ENCODE results near the gene PRICKLE4.

PRICKLE4 gene

DNA sequence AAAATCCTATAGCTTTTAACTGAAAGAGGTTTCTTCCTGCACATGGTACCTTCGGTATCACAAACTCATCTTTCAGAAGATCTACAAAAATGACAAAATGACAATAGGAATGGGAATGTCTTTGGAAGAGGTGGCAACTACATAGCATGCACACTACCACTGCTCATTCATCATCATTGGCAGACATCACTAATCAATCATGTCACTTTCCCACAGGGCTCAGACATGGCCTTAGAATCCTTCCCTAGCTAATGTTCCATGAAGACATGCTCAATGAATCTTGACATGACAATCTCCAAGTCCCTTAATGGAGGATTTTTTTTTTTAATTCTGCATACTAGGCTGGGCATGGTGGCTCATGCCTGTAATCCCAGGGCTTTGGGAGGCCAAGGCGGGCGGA lies 30.2 kb upstream of the PRICKLE4 start:
- no peak overlapping the region for H3K4me3 ChIP-seq (ENCODE audit: low read depth, low read length)
- TF ChIP-seq, protein P1, sequence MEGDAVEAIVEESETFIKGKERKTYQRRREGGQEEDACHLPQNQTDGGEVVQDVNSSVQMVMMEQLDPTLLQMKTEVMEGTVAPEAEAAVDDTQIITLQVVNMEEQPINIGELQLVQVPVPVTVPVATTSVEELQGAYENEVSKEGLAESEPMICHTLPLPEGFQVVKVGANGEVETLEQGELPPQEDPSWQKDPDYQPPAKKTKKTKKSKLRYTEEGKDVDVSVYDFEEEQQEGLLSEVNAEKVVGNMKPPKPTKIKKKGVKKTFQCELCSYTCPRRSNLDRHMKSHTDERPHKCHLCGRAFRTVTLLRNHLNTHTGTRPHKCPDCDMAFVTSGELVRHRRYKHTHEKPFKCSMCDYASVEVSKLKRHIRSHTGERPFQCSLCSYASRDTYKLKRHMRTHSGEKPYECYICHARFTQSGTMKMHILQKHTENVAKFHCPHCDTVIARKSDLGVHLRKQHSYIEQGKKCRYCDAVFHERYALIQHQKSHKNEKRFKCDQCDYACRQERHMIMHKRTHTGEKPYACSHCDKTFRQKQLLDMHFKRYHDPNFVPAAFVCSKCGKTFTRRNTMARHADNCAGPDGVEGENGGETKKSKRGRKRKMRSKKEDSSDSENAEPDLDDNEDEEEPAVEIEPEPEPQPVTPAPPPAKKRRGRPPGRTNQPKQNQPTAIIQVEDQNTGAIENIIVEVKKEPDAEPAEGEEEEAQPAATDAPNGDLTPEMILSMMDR (IDR thresholded peaks at IDR 0.05; ENCODE audit: low read depth, low read length), result no peak
- TF ChIP-seq MYC (IDR thresholded peaks at IDR 0.05; ENCODE audit: low read depth, low read length) (no peak), POLR2A (IDR thresholded peaks at IDR 0.05; ENCODE audit: extremely low read depth, insufficient read length) (no peak)
- TF ChIP-seq, protein P2, sequence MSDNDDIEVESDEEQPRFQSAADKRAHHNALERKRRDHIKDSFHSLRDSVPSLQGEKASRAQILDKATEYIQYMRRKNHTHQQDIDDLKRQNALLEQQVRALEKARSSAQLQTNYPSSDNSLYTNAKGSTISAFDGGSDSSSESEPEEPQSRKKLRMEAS (IDR thresholded peaks at IDR 0.05; ENCODE audit: low read depth, low read length), result no peak
- no peak for DNase-seq (ENCODE audit: low read depth)

DNA sequence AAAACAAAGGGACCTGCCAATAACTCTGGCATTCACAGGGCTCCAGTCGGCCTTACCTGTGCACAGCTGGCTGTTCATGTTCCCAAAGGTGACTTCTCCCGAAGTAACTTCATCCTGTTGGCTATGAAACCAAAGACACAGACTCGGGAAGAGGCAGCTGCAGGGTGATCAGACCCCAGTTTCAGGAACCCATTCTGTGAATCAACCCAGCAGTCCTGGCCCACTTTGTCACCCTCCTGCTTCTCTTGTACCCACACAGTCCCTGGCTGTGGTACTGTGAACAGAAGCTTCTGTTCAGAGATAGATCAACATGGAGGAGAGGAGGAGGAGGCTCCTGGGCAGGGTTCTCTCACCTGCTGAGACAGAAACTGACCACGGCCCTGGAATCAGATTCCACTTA lies 24.7 kb upstream of the PRICKLE4 start:
- TF ChIP-seq, protein P1 (IDR thresholded peaks at IDR 0.05; ENCODE audit: low read depth, low read length), result no peak
- TF ChIP-seq MYC (IDR thresholded peaks at IDR 0.05; ENCODE audit: low read depth, low read length) (no peak), POLR2A (IDR thresholded peaks at IDR 0.05; ENCODE audit: extremely low read depth, insufficient read length) (no peak)
- TF ChIP-seq, protein P2 (IDR thresholded peaks at IDR 0.05; ENCODE audit: low read depth, low read length), result no peak
- H3K4me3 ChIP-seq (ENCODE audit: low read depth, low read length), result no peak overlapping the region
- no peak for DNase-seq (ENCODE audit: low read depth)

DNA sequence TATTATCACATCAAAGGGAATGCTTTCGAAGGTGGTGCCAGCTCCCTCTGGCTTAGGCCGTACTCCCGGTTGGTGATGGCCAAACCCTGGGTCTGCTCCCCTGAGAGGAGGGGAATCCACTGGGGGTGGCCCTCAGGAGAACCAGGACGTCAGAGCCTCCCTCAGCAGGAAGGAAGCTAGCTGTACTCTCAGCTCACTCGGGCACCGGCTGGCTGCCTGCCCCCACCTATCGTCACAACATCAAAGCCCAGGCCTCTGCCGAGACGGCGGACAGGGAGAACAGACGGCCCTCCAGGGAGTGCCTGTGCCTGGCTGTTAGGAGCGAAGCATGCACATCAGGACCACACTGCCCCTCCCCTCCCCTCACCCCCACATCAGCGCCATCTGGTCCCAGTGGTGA lies 24.2 kb upstream of the PRICKLE4 start:
- DNase-seq (ENCODE audit: low read depth), result no peak
- TF ChIP-seq, protein P2 (IDR thresholded peaks at IDR 0.05; ENCODE audit: low read depth, low read length), result no peak
- TF ChIP-seq POLR2A (IDR thresholded peaks at IDR 0.05; ENCODE audit: extremely low read depth, insufficient read length) (no peak), MYC (IDR thresholded peaks at IDR 0.05; ENCODE audit: low read depth, low read length) (no peak)
- TF ChIP-seq, protein P1 (IDR thresholded peaks at IDR 0.05; ENCODE audit: low read depth, low read length), result no peak
- no peak overlapping the region for H3K4me3 ChIP-seq (ENCODE audit: low read depth, low read length)

DNA sequence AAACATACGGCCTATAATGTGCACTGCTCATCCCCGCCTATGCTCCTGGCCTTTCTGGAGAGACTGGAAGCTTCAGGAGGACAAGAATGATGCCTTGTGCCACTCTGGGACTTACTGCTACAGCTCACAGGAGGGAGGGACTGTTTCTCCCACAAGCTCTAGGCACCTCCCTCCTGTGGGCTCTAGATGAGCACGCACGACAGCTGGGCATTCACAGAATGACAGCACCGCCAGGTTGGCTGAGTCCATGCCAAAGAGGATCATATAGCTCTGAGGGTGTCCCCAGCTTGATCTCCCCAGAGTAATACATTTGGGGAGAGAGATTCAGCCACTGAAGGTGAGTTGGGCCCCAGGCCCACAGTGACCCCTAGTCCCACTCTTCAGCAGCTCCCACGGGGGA lies 23.3 kb upstream of the PRICKLE4 start:
- no peak for DNase-seq (ENCODE audit: low read depth)
- no peak overlapping the region for H3K4me3 ChIP-seq (ENCODE audit: low read depth, low read length)
- TF ChIP-seq, protein P2 (IDR thresholded peaks at IDR 0.05; ENCODE audit: low read depth, low read length), result no peak

DNA sequence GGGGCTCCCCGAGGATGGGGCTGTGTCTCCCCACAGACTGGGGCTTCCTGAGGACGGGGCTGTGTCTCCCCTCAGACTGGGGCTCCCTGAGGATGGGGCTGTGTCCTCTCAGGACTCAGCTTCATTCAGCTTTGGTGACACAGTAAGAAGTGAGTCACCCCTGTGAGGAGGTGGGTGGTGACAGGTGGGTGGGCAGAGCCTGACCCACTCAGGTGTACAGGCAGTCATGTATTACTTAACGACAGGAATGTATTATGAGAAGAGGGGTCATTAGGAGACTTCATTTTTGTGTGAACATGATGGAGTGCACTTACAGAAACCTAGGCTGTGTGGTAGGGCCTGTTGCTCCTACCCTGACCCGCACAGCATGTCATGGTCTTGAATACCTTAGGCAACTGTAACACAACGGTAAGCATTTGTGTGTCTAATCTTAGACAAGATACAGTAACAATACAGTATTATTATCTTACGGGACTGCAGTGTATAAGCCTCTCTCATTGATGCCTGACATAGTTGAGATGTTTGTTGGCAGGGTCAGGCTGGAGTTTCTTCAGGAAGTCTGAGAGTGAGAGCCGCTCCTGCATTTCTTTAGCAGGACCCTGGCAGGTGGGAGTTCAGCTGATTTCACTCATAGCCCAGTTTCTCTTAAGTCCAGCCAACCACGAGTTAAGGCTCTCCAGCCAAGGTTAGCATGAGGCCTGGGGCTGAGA lies 22.5 kb upstream of the PRICKLE4 start:
- TF ChIP-seq, protein P1 (IDR thresholded peaks at IDR 0.05; ENCODE audit: low read depth, low read length), result no peak
- TF ChIP-seq, protein P2 (IDR thresholded peaks at IDR 0.05; ENCODE audit: low read depth, low read length), result no peak
- TF ChIP-seq MYC (IDR thresholded peaks at IDR 0.05; ENCODE audit: low read depth, low read length) (no peak), POLR2A (IDR thresholded peaks at IDR 0.05; ENCODE audit: extremely low read depth, insufficient read length) (no peak)
- DNase-seq (ENCODE audit: low read depth), result no peak
- H3K4me3 ChIP-seq (ENCODE audit: low read depth, low read length), result no peak overlapping the region

DNA sequence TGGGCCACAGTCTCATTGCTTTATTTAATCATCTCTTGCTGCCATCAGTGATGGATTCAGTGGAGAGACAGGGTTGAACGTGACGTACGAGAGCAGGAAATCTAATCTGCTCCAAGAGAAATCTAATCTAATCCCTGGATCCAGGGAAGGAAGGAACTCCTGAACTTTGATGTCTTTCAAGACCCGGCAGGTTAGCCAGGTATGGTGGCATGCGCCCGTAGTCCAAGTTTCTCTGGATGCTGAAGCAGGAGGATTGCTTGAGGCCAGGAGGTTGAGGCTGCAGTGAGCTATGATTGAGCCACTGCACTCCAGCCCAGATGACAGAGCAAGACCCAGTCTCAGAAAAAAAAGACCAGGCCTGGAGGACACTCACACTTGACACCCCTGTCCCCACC lies 21.9 kb upstream of the PRICKLE4 start:
- TF ChIP-seq, protein P1 (IDR thresholded peaks at IDR 0.05; ENCODE audit: low read depth, low read length), result no peak
- no peak for TF ChIP-seq POLR2A (IDR thresholded peaks at IDR 0.05; ENCODE audit: extremely low read depth, insufficient read length)
- no peak for TF ChIP-seq MYC (IDR thresholded peaks at IDR 0.05; ENCODE audit: low read depth, low read length)
- TF ChIP-seq, protein P2 (IDR thresholded peaks at IDR 0.05; ENCODE audit: low read depth, low read length), result no peak
- no peak for DNase-seq (ENCODE audit: low read depth)
- H3K4me3 ChIP-seq (ENCODE audit: low read depth, low read length), result no peak overlapping the region

Measured in NB4 (cell line).